ENCODE results near the gene LPAR2. TPM values are rescaled to one million over a fixed set of nuclear protein-coding genes. Genes with fewer than 3 reads are reported as not detected.

LPAR2 gene
- total and polyA plus RNA-seq, 2 of the 13 experiments (the other 11 are each of a cell fraction or from before 2014, with no cell fraction given), result 0.86 to 3.6 TPM

GRCh38 chr19:19659646-19660245, 31.7 kb upstream of the LPAR2 start (continued):
- no peak for TF ChIP-seq NFRKB (IDR thresholded peaks at IDR 0.05)
- TF ChIP-seq KAT8 (CRISPR knock-in tag; IDR thresholded peaks at IDR 0.05), result no peak
- TF ChIP-seq ZNF460 (CRISPR knock-in tag; IDR thresholded peaks at IDR 0.05; ENCODE audit: borderline replicate concordance), result no peak
- TF ChIP-seq CENPX (CRISPR knock-in tag; IDR thresholded peaks at IDR 0.05), result no peak
- no peak for TF ChIP-seq RCOR2 (CRISPR knock-in tag; IDR thresholded peaks at IDR 0.05)
- TF ChIP-seq, protein P1, sequence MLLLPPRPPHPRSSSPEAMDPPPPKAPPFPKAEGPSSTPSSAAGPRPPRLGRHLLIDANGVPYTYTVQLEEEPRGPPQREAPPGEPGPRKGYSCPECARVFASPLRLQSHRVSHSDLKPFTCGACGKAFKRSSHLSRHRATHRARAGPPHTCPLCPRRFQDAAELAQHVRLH (CRISPR knock-in tag; IDR thresholded peaks at IDR 0.05; ENCODE audit: borderline replicate concordance, low read depth), result no peak
- no peak for TF ChIP-seq NR3C1 (CRISPR knock-in tag; IDR thresholded peaks at IDR 0.05)
- no peak for TF ChIP-seq ZNF205 (CRISPR knock-in tag; IDR thresholded peaks at IDR 0.05)
- TF ChIP-seq ZBTB39 (CRISPR knock-in tag; IDR thresholded peaks at IDR 0.05), result no peak

DNA sequence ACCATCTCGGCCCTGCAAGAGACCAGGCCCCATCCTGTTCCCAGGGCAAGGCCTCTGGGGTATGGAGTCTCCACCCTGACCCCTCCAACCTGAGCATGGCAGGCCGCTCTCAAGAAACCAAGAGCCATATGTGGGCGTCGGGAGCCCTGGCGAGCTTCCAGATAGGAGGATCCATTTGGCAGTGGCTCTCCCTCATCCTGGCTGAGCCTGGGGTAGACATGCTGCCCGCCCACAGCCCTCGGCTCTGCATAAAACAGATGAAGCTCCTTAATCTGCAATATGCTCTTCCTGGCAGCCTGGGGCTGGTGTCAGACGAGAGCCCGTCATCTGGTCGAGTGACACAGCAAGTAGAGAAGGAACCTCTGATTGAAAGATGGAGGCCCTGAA, 29.4 kb upstream of the LPAR2 start:
- no peak for DNase-seq (ENCODE audit: low spot score)
- no peaks in the 10 kb centered on the region for H3K27me3 ChIP-seq (ENCODE audit: control insufficient read depth in 1 of 2, insufficient read depth in 2 of 2, low read length in 2 of 2)
- FAIRE-seq, result no peak
- TF ChIP-seq, protein P2, sequence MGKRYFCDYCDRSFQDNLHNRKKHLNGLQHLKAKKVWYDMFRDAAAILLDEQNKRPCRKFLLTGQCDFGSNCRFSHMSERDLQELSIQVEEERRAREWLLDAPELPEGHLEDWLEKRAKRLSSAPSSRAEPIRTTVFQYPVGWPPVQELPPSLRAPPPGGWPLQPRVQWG (CRISPR knock-in tag; IDR thresholded peaks at IDR 0.05; ENCODE audit: borderline replicate concordance, low read depth), result no peak
- TF ChIP-seq TBX3 (IDR thresholded peaks at IDR 0.05; ENCODE audit: borderline replicate concordance) (no peak), ZNF652 (CRISPR knock-in tag; IDR thresholded peaks at IDR 0.05; ENCODE audit: borderline replicate concordance, low read depth) (no peak), REPIN1 (CRISPR knock-in tag; IDR thresholded peaks at IDR 0.05; ENCODE audit: borderline replicate concordance, low read depth) (no peak), SRSF9 (IDR thresholded peaks at IDR 0.05; ENCODE audit: borderline replicate concordance, insufficient read depth, low read depth, low read length, poor library complexity, severe bottlenecking) (no peak), ZNF33B (CRISPR knock-in tag; IDR thresholded peaks at IDR 0.05) (no peak), SNAPC2 (CRISPR knock-in tag; IDR thresholded peaks at IDR 0.05) (no peak), ZNF850 (CRISPR knock-in tag; conservative IDR thresholded peaks at IDR 0.05) (no peak), ARID2 (CRISPR knock-in tag; IDR thresholded peaks at IDR 0.05; ENCODE audit: borderline replicate concordance) (no peak), ONECUT2 (CRISPR knock-in tag; IDR thresholded peaks at IDR 0.05) (no peak), ATF1 (CRISPR knock-in tag; IDR thresholded peaks at IDR 0.05) (no peak), ZFP90 (CRISPR knock-in tag; IDR thresholded peaks at IDR 0.05; ENCODE audit: borderline replicate concordance) (no peak), TBL1XR1 (IDR thresholded peaks at IDR 0.05; ENCODE audit: borderline replicate concordance, low read length, partially characterized antibody) (no peak)
- TF ChIP-seq, protein P3, sequence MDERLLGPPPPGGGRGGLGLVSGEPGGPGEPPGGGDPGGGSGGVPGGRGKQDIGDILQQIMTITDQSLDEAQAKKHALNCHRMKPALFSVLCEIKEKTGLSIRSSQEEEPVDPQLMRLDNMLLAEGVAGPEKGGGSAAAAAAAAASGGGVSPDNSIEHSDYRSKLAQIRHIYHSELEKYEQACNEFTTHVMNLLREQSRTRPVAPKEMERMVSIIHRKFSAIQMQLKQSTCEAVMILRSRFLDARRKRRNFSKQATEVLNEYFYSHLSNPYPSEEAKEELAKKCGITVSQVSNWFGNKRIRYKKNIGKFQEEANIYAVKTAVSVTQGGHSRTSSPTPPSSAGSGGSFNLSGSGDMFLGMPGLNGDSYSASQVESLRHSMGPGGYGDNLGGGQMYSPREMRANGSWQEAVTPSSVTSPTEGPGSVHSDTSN (CRISPR knock-in tag; IDR thresholded peaks at IDR 0.05), result no peak

More for the DNA sequence above, 29.4 kb upstream of the LPAR2 start:
- no peak overlapping the region for H3K4me2 ChIP-seq (ENCODE audit: low read depth, low read length)
- WGBS (ENCODE audit: low lambda C conversion rate), result 93% methylated on average over 8 of the region's 10 CpGs
- H3K27ac ChIP-seq (ENCODE audit: extremely low read length, insufficient read depth, low read length), result no peak overlapping the region
- intact Hi-C loops (cut with micrococcal nuclease; ENCODE audit: unreplicated experiment), result no loop called here
- peaks cover 27% of the 10 kb centered on the region for H3K4me1 ChIP-seq (ENCODE audit: insufficient read depth, low read length)
- ATAC-seq, result no peak
- H3K9me3 ChIP-seq (ENCODE audit: low read length), result no peaks in the 10 kb centered on the region
- peaks cover 21% of the 10 kb centered on the region for H3K79me2 ChIP-seq (ENCODE audit: insufficient read depth, low read length)
- ChIA-PET CTCF (ENCODE audit: low intra/inter-chr PET ratio, low total read pairs) (no interaction called here), POLR2A (no interaction called here)
- no peak overlapping the region for H2AFZ ChIP-seq (ENCODE audit: low read length)
- no peak overlapping the region for H3K4me3 ChIP-seq (replicated peaks in 1 of 3; ENCODE audit: insufficient read depth in 1 of 3, low read depth in 2 of 3, low read length in 3 of 3)
- peaks cover 17% of the 10 kb centered on the region for H4K20me1 ChIP-seq (ENCODE audit: insufficient read depth, low read length)
- in situ Hi-C loops (cut with HindIII; ENCODE audit: extremely low pct_ligation_motif_present, low pct_unique_long_range_greater_than_20kb), result no loop called here
- H3K9ac ChIP-seq (ENCODE audit: insufficient read depth, low read depth, low read length), result no peak overlapping the region
- peaks cover 55 to 73% of the 10 kb centered on the region in 2 experiments for H3K36me3 ChIP-seq (replicated peaks in 1 of 2; ENCODE audit: control insufficient read depth in 1 of 2, insufficient read depth in 2 of 2, low read length in 2 of 2)
- BruUV-seq (replicated peaks), result no TSS peak

All from HepG2 (cell line).